Breast epithelium (tissue), 3 donors: Measurements from ENCODE around the gene CDC73.

Experiments used
- CTCF ChIP-seq, 3 donors: fragments of 450-650 bp; IDR thresholded peaks; one replicate each; pipeline ENCODE4 v1.5.1; 2016 to 2017; ENCODE audit warnings: antibody characterized with exemption in 3 of 3, mild to moderate bottlenecking in 3 of 3, moderate library complexity in 3 of 3
- POLR2A ChIP-seq: fragments of 450-650 bp; IDR thresholded peaks from one replicate; pipeline ENCODE4 v1.6.1; 2016; ENCODE audit warnings: antibody characterized with exemption, mild to moderate bottlenecking, moderate library complexity

- no peak for TF ChIP-seq POLR2A
- TF ChIP-seq CTCF (IDR thresholded peaks at IDR 0.05), result no peak
These were observed 120.2 kb downstream of the CDC73 start for GRCh38 chr1:193242000-193242399.
